Ecto neural progenitor cell (in vitro differentiated cells): ENCODE results near the gene ST8SIA6.
"Not testable (repeated sequence)": the region's sequence is repeated elsewhere in the genome, so short reads cannot be mapped to it uniquely, and the experiment has no call there.

Experiments used
- DNase-seq: peaks from one replicate; pipeline ENCODE4 v3.0.0-alpha.2; 2018; ENCODE audit warnings: low spot score

Gene ST8SIA6

DNA sequence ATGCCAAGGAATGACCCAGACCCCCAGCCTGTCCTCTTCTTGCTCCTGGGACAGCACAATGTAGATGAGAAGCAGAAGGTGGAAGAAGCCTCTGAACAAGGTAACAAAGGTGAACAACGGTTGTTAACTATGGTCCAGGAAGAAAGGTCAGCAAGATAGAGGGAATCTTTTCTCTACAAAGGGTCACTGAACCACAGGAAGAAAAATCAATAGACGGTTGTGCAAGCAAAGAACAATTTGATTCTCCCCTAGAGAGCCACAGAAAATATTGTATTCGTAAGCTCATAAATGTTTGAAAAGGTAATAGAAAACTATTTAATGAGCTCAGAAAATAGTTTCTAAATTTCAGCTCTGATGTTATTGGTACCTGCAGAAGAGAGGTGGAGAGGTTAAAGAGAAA, 111.3 kb downstream of the ST8SIA6 start:
- DNase-seq = no peak

DNA sequence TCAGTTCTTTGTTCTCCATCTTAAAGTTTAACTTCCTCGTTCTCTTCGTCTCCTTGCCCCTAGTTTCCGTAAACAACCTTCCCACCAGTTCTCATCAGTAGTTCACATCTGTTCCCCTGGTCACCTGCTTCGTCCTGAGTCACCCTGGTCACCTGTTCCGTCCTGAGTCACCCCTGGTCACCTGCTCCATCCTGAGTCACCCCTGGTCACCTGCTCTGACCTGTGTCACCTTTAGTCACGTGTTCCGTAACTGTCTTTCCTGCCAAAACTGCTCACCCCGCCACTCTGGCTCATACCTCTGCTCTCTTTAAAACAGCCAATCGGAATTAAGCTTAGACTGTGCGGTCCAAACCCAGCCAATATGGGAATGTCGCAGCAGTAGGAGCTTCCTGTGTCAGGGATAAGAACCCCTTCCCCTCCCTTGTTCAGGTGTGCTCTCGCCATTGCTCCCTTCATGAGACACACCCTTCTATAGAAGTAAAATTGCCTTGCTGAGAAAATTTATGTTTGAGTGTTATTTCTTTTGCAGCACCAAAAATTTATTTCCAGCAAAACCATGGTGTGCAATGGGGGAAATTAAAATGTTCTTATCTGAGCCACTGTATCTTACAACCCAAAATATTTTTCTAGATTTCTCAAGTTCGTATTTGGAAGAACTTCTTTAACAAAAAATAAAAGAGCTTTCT, 114.1 kb downstream of the ST8SIA6 start:
- DNase-seq = no peak

DNA sequence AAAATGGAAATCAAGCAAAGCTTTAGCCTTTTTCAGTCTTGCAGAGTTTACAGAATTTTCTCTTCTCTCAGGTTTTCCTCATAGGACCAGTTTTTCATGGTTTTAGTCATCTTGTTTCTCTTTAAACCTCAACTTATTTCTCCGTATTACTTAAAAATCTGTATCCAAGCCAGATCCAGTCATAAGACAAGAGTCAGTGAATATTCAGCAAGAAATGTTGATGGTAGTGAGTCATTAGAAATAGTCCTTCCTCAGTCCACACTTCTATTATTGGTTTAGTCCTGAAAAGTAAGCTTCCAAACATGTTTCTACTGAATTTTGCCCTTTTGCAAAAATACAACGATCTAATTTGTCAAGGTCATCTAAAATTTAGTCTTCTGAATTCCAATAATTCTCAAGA, 119.3 kb downstream of the ST8SIA6 start:
- DNase-seq = no peak

DNA sequence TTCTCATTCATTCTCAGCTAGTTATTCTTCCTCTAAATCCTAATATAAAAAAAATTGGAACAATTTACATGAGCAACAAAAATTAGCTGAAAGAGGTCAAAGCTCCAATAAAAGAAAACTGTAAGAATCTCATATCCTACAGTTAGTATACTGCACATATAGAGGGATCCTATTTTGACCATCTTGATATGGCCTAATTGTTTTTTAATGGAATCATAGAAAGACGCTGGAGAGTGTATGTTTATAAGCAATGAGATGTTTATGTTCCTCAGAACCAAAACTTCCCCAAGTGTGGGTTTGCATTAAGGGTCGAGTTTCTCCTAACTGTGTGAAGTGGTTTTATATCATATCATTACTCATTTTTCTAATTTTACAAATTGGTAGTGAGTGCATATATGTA, 123.9 kb downstream of the ST8SIA6 start:
- no peak for DNase-seq

DNA sequence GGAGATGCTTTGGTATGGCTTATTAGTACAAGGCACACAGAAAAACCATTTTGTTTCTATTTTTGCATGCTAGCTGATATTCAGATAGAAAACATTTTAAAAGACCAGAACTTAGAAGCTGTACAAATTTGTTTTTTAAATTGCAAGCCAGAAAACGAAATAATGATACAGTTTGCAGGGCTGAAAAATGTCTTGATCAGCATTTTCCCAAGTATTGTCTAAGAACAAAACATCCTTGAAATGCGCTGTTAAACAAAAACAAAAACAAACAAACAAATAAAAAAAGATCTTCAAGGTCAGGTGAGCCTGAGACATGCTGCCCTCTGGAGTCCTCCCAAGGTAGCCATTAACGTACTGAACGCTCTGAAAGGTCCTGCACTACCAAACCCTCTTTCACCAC, 128.0 kb downstream of the ST8SIA6 start:
- DNase-seq = no peak

DNA sequence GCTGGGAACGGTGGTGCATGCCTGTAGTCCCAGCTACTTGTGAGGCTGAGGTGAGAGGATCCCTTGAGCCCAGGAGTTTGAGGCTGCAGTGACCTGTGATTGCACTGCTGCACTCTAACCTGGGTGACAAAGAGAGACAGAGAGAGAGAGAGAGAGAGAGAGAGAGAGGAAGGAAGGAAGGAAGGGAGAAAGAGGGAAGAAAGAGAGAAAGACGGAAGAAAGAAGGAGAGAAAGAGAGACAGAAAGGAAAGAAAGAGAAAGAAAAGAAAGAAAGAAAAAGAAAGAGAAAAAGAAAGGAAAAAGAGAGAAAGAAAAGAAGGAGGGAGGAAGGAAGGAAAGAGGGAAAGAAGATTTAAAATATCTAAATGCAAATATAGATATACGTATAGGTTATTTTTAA, 132.4 kb downstream of the ST8SIA6 start:
- DNase-seq = not testable (repeated sequence)

DNA sequence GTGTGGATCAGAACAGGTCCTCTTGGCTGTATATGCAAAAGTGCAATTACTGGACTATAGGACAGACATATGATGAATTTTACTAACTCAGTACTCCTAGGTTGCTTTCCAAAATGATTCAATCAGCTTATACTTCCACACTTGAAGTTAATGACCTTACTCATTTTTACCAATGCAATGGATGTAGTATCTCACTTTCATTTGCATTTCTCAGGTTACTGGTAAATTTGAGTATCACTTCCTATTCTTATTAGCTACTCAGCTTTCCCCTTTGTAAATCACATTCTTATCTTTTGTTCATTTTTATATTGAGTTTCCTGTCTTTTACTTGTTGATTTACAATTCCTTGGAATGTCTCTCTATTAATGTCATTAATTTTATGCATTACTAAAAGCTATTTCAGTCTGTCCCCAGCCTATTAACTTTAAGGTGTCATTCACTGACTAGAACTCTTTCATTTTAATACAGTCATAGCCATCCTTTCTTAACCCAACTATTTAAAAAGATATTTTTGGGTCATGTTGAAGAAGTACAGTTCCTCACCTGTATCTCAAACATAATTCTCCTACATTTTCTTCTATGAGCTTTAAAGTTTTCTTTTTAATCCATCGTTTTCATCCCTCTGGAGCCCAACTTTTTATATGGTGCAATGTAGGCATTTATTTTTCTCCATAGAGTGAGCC, 137.8 kb downstream of the ST8SIA6 start:
- DNase-seq = no peak

DNA sequence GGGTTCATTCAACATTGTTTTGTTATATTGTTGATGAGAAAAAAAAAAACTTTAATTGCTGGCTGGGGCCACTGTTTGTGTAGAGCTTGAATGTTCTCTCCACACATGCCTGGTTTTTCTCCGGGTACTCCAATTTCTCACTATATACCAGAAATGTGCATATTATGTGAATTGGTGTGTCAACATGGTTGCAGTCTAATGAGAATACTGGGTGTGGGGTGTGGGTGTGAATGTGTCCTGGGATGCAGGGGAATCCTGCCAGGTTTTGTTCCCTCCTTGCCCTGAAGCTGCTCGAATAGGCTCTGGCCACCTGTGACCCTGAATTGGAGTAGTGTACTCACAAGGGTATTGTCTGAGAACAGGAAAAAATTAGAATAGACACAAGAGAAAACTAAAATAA, 145.0 kb downstream of the ST8SIA6 start:
- no peak for DNase-seq

DNA sequence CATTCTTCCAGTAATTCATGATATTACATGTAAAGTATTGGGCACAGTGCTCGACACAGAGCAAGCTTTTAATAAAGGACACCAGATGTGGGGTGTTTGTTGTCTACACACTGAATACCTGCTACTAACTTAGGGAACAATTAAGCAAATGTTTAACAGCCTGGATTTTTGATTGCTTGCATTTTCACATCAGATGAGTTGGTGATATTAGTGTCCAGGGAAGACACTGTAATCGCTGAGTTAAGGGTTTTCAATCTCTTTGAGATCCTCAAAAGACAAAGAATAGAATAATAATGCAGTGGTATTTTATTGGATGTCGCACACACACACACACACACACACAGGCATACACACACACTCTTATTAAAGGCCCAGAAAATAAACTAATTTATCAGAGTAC, 147.3 kb downstream of the ST8SIA6 start:
- no peak for DNase-seq

DNA sequence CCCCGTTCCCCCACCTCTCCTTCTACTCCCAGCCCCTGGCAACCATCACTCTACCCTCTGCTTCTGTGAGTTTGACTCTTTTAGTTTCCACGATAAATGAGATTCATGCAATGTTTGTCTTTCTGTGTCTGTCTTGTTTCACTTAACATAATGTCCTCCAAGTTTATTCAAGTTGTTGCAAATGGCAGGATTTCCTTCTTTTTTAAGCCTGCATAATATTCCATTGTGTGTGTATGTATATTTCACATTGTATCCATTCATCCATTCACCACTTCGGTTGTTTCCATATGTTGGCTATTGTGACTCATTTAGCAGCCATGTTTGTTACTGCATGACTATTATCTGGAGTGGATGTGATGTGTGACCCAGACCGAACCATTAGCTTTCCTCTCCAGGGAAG, 162.0 kb downstream of the ST8SIA6 start:
- no peak for DNase-seq

DNA sequence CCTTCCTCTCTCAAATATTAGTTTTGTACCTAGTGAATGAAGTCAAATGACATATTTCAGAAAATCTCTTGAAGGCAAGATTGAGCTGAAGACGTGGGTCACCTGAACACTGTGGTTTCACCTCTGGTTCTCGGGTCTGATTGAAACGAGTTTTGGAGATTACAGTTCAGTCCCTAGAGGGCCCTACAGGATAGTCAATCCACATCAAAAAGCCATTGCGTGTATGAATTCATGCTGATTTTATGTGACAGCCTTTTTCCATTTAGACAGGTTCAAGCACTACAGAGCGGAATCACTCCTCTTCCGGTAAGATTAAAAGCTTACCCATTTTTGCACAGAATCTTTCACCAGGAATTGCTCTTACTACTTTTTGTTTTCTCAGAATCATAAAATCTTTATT, 164.2 kb downstream of the ST8SIA6 start:
- DNase-seq = no peak

DNA sequence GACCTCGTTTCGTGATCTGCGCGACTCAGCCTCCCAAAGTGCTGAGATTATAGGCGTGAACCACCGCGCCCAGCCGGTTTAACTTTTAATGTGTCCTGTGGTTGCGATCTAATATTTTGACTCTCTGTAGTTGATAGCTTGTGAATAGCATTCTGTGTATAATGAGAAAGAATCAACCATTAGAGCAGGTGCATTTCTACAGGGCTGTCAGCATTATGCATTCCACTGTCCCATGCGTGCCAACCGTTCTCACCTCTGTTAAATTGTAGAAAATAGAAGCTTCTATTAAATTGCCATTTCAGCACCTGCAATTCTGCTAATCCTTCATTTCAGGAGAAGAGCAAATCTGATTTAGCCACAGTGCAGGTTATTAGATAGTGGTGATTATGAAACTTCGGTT, 164.6 kb downstream of the ST8SIA6 start:
- DNase-seq = no peak

DNA sequence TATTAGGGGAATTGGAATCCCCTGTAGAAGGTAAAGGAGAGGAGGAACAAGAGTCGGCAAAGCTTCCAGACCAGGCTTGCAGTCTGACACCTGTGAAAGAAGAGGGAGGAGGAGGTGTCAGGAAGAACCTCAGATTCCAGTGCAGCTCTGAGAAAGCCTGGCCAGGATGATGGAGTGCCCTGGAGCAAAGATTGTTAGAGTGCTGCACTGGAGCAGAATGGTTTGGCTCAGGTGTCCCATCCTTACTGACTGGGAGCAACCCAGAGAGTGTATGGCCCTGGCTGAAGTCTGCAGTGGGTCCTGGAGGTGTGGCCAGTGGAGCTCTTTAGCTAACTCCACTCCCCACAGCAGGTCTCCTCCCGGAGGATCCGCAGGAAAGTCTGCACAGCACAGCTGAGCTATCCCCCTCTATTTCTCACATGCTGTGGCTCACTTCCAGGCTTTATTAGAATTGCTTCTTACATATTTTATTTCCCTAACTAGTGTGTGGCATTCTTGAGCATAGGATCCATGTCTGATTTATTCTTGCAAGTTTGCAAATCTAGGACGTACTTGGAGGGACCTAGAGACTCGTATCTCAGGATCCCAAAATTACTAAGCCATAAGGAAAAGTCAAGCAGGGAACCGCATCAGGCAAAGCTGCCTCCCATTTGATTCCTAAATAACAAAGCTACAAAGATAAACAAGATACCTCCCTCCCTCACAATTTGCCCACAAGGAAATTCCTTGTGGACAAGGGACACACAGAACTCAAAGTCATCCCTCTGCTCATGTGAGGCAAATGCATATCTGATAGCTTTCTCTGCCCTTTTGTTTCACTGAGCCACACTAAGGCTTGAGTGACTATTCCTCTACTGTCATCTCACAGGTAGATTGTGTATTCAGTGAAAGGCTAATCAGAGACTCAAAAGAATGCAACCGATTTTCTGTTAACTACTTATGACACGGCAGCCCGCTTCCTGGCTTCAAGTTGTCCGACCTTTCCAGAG, 167.5 kb downstream of the ST8SIA6 start:
- DNase-seq = no peak

DNA sequence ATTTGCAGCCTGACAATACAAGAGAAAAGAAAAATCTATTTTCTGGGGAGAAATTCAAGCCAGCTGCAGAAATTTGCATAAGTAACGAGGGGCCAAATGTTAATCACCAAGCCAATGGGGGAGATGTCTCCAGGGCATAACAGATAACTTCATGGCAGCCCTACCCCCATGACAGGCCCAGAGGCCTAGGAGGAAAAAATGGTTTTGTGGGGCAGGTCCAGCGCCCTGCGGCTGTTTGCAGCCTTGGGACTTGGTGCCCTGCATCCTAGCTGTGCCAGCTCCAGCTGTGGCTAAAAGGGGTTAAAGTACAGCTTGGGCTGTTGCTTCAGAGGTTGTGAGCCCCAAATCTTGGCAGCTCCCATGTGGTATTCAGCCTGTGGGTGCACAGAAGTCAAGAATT, 172.1 kb downstream of the ST8SIA6 start:
- DNase-seq = no peak

DNA sequence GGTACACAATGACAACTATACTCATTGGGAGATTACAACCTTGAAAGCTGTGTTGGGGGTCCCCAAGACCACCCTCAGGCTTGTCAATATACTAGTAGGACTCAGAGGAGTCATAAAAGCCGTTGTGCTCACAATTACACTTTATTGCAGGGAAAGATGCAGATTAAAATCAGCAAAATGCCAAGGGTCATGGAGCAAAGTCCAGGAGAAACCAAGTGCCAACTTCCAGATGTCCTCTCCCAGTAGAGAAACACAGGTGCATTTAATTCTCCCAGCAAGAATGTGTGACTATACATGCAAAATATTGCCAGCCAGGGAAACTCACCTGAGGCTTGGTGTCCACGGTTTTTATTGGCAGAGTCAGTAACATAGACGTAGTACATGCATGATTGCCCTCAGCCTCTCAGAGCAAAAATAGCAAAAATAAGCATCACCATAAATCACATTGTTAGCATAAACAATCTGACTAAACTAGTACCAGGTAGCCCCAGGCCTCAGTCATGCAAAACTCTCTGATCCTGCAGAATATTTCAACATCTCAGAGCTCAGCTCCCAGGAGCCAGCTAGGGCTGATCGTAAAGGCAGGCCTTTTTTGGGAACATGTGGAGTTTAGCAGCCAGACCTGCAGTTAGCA, 175.7 kb downstream of the ST8SIA6 start:
- no peak for DNase-seq

DNA sequence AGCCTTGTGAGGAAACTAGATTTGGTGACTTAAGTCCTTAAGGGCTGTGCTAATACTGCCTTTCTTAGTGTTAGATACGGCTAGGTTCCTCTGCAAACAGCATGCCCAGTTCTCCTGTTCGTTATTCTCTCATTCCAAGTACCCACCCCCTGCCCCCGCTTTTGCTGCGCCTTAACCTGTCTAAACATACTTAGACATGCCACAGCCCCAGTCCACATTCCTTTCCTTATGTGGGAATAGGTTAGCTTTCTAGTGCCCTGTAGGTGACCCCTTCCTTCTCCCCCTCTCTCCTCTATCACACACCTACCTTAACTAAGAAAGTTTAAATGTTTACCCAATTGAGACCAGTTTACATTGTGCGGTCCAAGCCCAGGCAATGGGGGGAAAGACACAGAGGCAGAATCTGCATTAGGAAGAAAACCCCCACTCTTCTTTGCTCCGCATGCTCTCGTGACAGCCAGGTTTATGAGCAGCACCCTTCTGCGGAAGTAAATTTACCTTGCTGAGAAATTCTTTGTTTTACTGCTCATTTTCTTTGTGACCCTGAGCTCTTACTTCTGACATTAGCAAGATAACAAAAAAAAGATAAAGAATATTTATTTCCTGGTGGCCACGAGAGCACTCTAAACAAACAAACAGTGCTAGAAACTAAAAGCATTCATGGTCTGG, 177.5 kb downstream of the ST8SIA6 start:
- DNase-seq = no peak

DNA sequence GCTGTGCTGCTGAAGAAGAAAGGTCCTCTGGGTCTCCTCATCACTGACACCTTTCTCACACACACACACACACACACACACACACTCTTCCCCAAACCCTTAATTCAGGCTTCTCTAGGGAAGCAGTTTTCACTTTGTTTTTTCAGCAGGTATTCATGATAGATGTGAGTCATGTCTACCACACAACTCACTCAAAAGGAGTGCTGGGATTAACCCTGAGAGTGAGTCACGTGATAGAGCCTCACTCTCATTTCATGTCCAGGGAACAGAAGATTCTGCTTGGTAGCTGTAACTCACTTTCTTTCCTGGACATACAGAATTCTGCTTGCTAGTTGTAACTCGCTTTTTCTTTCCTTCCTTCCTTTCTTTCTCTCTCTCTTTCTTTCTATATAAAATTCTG, 181.0 kb downstream of the ST8SIA6 start:
- DNase-seq = no peak

DNA sequence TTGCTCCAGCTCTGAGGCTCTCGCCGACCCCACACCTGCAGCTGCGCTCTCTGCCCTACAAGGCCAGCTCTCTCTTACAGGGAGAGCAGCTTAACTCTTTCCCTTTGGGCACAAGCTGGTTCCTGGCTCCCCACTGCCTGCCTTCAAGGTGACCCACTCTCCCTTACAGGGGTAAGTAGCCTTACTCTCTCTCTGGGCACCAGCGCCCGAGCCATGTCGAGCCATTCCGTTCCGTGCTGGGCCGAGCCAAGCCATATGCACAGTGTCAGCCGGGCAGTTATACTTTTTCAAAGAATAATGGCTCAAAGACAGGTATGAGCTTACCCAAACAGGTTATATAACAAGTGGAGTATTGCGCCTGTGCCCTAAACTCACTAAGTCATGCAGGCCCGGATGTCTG, 181.7 kb downstream of the ST8SIA6 start:
- no peak for DNase-seq
